Middle frontal gyrus (tissue), 1 donor: ENCODE results near the gene TKTL2.
A peak's percentile ranks its signal among the peaks of the same experiment; 100 is the strongest.

Experiments
- DNase-seq: peaks from one replicate; pipeline ENCODE4 v3.0.0-alpha.2; 2015; ENCODE audit warnings: low spot score; ENCODE audit errors: extremely low spot score

TKTL2 gene, protein sequence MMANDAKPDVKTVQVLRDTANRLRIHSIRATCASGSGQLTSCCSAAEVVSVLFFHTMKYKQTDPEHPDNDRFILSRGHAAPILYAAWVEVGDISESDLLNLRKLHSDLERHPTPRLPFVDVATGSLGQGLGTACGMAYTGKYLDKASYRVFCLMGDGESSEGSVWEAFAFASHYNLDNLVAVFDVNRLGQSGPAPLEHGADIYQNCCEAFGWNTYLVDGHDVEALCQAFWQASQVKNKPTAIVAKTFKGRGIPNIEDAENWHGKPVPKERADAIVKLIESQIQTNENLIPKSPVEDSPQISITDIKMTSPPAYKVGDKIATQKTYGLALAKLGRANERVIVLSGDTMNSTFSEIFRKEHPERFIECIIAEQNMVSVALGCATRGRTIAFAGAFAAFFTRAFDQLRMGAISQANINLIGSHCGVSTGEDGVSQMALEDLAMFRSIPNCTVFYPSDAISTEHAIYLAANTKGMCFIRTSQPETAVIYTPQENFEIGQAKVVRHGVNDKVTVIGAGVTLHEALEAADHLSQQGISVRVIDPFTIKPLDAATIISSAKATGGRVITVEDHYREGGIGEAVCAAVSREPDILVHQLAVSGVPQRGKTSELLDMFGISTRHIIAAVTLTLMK

DNA sequence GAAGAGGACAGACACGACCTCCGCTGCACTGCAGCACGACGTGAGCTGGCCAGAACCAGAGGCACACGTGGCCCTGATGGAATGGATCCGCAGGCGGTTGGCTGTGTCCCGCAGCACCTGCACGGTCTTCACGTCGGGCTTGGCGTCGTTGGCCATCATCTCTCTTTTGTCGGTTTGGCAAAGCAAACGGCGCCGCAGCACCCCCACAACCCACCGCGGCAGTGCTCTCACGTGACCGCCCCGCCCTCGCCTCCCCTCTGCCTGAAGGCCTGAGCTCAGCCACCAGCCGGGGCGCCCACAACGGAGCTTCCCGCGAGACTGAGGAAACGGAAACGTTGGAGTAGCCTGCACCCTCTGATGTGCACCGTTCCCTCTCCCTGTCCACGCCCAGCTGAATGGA lies at the start of gene TKTL2:
Gene TKTL2 (minus strand): TSS at position 179 of the 400 bp plus-strand sequence. CDS start 20 bp downstream, at position 159.
- DNase-seq, result no peak

DNA sequence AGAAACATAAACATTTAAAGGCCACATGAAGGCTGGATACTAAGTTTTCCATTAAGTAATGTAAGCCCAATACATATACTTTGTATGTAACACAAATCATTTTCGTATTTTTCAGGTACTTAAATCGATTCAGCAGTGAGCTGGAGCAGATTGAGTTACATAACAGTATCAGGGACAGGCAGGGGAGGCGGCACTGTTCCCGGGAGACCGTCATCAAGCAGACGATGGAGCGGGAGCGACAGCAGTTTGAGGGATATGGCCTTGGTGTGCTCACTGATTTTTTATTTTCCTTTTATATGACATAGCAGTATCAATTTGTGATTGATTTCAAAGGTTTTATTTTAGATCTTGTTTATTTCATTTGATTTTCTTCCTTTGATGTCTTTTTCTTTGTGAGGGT lies 41.6 kb upstream of the TKTL2 start:
- DNase-seq, result no peak

DNA sequence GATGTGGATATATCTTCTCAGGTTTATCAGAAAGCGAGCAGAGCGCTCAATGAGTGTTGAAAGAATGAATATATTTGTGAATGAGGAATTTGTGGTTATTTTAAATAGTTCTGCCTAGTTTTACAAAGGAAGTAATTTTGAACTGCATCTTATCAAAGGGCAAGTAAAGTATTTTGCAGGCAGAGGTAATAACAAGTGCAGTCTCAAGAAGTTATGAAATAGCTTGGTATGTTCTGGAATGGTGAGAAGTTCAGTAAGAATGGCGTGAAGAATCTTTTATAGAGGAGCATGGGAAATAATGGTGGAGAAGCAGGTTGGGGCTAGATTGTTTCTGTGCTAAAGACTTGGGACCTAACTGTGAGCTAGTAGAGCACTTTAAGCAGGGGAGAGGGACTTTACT lies 31.8 kb upstream of the TKTL2 start:
- DNase-seq, result no peak

DNA sequence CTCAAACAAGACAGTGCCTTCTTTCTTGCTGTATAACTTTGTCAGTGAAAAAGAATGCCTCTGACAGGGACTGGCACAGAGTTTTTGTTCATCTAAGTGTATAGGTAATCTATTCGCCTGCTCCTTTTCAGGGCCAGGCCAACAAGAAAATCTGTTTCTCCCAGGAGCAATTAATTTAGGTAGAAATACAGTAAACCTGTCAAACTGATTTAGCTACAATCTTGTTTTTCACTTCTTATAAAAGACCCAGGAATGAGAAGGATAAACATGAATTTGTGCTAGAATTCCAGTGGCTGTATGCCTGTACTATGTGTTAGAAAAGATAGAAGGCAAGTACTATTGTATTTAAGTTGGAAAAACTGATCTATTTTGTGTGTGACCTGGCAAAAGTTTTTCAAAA lies 27.0 kb upstream of the TKTL2 start:
- no peak for DNase-seq

DNA sequence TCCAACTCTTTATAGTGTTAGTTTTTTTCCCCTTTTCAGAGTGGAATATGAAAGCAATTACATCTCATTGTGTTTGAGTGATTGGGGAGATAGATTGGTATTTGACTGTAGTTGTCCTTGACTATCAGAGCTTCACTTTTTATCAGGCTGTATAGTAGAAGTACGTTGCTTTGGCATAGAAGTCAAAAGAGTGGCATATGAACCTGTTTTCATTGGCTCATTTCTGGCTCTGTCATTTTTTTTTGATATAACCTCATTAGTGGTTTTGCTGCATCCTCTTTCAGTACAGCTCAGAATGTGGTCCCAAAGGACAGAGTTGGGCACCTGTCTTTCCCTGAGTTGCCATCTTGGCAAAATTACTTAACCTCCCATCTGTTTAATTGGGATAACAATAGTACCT lies 22.3 kb upstream of the TKTL2 start:
- no peak for DNase-seq

DNA sequence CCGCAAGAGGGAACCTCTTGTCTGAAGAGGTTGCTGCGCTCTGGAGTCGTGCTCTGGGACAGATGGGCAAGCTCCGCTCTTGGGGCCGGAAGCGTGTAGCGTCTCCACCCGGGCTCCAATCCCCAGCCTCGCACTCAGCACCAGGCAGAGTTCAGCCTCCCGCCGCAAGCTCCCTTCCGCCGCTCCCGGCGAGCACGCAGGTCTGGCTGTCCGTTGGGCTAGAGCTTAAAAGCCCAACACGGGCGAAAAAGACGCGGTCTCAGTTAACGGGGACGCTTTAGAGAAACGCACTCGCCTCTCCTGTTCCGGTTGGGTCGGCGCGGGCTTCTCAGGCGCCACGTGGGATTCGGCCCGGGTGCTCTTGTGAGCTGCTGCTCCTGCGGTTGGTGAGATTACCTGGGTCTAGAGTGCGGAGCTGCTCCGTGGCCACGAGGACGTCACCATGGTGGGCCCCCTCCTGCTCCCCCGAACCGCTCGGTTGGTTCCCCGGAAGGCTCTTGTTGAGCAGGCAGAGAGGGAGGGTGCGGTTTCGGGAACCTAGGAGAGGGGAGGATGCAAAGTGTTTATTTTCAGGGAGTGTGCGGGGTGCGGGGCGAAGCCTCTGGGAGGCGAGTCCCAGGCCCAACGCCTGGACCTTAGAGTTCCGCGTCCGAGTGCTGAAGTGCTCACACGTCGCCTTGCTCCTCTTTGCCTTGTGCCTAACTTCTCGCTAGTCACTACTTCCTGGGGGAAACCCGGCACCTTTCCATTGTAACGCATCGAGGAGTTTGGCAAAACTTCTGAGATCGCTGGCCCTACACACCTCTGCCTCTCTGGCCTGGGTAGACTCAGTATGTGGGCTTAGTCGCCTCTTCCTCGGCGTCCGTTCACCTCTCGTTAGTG lies 21.0 kb upstream of the TKTL2 start, which contains the start of gene TMA16:
Gene TMA16 (plus strand): TSS at position 331 of the 882 bp plus-strand sequence. CDS start 112 bp downstream, at position 443.
- DNase-seq, result peak; percentile 82

DNA sequence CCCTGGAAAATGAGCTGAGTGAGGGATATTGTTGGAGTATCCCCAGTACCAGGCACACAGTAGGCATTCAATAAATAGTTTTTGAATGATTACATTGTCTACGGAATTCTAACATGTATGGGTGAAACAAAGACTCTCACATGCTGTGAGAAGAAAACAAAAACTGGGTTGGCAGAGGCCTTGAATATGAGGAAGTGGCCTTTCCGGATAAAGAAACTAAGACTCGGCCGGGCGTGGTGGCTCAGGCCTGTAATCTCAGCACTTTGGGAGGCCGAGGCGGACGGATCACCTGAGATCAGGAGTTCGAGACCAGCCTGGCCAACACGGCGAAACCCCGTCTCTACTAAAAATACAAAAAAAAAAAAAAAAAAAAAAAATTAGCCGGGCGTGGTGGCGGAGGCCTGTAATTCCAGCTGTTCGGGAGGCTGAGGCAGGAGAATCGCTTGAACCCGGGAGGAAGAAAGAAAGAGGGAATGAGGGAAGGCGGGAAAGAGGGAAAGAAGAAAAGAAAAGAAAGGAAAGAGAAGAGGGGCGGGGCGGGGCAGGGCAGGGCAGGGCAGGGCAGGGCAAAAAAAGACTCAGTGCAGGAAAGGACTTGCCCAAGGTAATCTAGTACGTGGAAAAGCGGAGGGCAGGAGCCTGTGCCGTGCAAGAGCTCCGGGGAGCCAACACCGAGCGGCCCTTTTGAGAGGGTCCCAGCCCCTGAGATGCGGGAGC lies 20.2 kb upstream of the TKTL2 start:
- no peak for DNase-seq

DNA sequence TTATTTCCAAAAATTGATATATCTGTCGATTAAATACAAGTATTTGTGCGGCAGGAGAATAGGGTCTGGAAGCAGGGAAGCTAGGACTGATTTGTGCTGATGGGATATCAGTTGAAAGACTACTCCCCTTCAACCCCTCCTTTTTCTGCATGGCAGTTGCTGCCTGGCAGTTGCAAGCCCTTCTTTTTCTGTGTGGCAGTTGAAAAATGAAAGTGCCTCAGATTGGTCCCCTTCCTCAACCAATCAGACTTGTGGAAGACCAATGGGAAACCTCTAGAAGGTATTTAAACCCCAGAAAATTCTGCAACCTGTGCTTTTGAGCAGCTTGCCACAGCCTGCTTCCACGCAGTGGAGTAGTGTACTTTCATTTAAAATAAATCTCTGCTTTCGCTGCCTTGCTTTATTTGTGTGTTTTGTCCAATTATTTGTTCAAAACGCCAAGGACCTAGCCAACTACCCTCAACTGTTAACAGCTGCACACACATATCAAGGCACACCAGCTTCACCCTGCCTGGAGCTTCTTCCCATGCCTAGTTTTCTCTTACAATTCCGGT lies 19.5 kb upstream of the TKTL2 start:
- no peak for DNase-seq

DNA sequence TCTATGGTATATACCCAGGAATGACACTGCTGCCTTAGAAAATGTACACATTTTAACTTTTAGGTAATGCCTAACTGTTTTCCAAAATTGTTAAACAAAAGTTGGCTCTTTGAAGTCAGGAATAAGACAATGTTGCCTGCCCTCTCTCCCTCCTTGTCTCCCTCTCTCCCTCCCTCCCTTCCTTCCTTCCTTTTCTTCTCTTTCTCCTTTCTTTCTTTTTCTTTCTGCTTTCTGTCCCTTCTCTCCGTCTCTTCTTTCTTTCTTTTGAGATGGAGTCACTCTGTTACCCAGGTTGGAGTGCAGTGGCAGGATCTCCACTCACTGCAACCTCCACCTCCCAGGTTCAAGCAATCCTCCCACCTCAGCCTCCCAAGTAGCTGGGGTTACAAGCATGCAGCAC lies 16.4 kb upstream of the TKTL2 start:
- DNase-seq, result no peak

DNA sequence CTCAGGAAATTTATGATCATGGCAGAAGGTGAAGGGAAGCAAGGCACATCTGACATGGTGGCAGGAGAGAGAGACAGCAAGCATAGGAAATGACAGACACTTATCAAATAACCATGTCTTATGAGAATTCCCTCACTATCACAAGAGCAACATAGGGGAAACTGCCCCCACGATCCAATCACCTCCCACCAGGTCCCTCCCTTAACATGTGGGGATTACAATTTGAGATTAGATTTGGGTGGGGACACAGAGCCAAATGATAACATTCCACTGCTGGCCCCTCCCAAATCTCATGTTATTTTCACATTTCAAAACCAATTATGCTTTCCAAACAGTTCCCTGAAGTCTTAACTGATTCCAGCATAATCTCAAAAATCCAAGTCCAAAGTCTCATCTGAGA lies 12.8 kb upstream of the TKTL2 start:
- DNase-seq, result no peak

DNA sequence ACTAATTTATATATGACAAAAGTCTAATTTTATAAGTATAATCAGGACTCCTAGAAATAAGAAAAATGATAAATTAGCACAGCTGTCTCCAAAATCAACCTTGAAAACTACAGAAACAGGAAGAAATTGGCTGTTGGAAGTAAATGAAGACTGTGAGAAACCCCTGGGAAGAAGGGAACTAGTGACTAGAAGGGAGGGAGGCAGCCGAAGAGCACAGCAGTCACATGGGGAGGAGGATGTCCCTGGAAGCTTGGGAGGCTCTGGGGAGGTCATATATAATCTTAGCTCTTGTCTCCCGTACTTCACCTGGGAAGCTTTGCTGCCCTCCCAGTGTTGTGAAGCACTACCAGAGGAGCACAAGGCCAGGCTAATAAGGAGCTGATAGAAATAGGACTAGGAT lies 12.0 kb upstream of the TKTL2 start:
- DNase-seq, result no peak

DNA sequence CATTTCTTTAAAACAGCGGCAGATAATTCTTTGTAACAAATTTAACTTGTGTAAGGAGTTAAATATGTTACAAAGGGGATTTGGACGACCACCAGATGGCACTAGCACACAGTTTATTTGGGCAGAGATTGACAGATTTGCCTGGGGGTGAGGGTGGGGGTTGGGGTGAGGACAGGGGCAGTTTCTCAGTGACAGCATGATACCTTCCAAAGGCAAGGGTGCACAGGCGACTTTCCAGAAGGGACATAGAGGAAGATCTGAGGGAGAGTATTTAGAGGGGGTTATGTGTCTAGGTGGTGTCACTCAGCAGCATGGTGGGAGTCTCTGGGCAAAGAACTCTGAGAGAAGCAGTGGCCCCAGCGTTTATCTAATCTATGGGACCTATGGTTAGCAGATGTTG lies 11.4 kb upstream of the TKTL2 start:
- no peak for DNase-seq

DNA sequence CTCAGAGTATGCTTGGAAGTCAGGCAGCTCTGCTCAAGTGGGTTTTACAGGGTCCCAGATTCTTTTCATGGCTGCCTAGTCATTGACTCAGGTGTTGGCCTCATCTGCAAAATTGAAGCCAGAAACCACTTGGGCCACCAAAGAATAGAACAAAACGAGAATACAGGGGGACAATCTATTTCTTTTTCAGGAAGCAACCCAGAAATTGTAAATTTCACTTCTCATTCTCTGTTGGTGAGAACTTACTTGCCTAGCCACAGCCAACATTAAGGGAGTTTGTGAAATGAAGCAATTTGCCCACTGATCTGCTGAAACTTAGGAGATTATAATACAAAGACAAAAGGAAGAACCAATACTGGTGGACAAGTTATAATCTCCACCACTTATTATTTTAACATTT lies 8.6 kb upstream of the TKTL2 start:
- DNase-seq, result no peak

DNA sequence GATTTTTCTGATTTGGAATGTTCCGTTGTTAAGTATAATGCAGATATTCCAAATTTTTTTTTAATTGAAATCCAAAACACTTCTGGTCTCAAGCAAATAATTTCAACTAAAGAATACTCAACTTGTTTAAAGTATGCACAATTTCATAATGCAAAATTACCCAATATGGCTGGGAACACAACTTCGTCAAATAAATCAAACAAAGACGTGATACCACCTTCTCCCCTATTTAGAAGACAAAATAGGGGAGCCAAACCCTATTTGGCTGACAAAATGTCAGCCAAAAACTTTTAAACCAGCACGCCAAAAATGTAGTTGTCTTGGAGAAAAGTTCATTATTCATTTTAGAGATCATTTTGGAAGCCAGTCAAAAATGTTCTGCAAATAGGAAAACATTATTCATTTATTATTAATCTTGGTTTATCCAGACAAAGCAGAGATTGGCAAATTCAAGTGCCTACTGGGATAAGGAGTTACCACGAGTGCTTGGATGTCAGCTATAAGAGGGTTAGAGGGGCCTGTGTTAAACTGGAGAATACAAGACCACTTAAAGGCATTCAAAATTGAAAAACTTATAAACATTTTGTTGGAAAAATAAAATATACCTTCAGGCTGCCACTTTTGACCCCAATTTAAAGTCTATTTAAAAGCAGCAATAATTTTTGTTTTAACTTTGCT lies 3.3 kb upstream of the TKTL2 start:
- DNase-seq, result no peak

DNA sequence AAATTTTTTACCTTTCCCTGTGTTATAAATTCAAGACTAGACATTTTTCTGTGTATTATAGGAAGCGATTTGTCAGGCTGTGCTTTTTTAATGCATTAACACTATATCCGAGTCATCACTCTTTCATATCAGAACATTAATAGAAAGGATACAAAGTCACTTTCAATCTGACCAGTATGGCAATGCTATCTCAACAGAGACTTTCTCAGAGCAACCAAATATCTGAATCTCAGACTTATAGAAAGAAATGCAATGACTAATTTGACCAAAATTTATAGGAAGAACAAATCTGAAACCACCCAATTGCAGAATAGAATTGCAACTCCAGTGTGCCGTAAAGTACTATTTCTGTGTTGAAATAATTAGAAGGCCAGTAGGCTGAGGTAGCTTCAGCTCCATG lies 473 bp upstream of the TKTL2 start:
- no peak for DNase-seq

DNA sequence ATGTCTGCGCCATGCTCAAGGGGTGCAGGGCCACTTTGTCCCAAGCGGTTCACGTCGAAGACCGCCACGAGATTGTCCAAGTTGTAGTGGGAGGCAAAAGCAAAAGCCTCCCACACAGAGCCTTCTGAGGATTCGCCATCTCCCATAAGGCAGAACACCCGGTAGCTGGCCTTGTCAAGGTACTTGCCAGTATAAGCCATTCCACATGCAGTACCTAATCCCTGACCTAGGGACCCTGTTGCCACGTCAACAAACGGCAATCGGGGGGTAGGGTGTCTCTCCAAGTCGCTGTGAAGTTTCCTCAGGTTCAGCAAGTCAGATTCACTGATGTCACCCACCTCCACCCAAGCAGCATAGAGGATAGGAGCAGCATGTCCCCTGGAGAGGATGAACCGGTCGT lies 424 bp downstream of the TKTL2 start:
- no peak for DNase-seq

DNA sequence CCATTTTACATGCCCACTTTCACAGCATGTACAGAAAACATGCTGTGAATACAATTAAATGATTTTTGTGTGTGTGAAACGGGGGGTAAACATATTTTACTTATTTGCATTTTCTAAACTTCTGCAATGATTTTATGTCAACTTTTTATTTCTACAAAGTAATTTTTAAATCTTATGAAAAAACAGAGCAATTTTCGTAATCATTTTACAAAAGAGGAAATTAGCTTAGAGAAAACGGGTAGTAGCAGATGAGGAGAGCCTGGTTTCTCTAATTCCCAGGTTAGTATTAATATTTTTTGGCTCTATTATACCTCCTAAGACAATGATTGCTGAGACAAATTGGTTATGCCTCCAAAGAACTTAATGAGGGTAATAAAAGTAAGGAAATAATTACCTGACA lies 3.2 kb downstream of the TKTL2 start:
- DNase-seq, result no peak

DNA sequence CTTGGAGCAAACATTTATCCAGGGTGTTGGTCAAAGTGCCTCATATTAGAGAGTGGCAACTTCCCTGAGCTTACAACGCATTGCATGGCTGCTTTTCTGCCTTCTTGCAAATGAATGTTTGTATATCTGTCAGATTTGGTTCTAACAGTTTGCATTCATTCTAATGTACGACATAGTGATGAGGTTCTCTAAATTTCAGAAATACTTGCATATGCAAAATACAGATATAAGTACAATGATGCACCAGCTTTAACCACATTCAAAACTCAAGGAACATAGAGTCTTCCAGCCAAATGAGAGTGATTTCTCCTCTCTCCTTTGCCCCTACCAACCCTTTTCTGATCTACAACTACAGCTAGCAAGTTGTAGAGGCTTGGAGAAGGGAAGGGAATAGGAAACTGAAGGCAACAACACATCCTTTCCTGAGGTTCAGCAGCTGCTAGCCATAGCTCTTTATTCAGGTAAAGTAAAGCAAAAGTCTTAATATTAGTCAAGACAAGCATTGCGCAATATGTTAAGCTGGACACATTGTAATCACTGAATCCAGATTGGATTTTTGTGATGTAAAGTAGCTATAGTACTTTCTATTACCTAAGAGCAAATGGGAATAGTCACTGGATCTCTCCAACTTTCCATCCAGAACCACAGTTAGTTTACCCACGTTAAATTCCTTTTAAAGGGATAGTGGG lies 6.3 kb downstream of the TKTL2 start:
- no peak for DNase-seq

DNA sequence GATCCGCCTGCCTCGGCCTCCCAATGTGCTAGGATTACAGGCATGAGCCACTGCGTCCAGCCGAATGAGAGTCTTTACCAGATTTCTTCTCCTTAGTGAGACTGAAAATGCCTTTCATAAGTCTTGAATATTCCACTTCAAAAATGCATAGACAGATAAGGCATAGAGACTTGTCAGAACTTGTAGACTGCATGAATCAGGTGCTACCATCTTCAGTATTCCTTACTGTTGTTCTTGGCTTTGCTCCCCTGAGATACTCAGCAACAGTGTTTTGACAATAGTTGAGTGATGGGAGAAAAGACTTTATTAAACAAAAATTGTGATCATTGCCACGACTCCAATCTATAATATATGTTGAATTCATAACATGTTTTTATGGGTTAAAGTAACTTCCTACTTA lies 11.0 kb downstream of the TKTL2 start:
- DNase-seq, result no peak
